Activated T-helper 2 cell treated with anti-CD3 and anti-CD28 coated beads, Interferon-gamma antibody, Interleukin-2, Interleukin-4, amounts not matched to agents 10 μg/mL and 5 μg/mL and 100 μg/mL, durations not matched to agents 14 hours and 24 hours and 36 hours (primary cell): ENCODE data around the gene CYP19A1. TPM values are rescaled to one million over a fixed set of nuclear protein-coding genes. Genes with fewer than 3 reads are reported as not detected.

Experiments used
- DNase-seq: peaks from one replicate; pipeline ENCODE4 v3.0.0; 2021; ENCODE audit warnings: low spot score
- H3K27ac Mint-ChIP-seq: one replicate; pipeline ENCODE4 v1.8.0; 2021; ENCODE audit warnings: mixed read lengths
- H3K27me3 Mint-ChIP-seq: one replicate; pipeline ENCODE4 v1.8.0; 2021; ENCODE audit warnings: low read depth, mixed read lengths
- H3K36me3 Mint-ChIP-seq: one replicate; pipeline ENCODE4 v1.8.0; 2021; ENCODE audit warnings: low read depth, mixed read lengths
- H3K4me1 Mint-ChIP-seq: one replicate; pipeline ENCODE4 v1.8.0; 2021; ENCODE audit warnings: low read depth, mixed read lengths
- H3K4me3 Mint-ChIP-seq: one replicate; pipeline ENCODE4 v1.8.0; 2021; ENCODE audit warnings: low read depth, mild to moderate bottlenecking, moderate library complexity, mixed read lengths
- H3K9me3 Mint-ChIP-seq: one replicate; pipeline ENCODE4 v1.8.0; 2021; ENCODE audit warnings: mixed read lengths
- intact Hi-C: fragments of 100-400 bp; cut with micrococcal nuclease; formaldehyde crosslinking; loops from one replicate; pipeline ENCODE4 v1.15.1; 2023
- total RNA-seq: library from RNA; stranded (reverse); gene quantifications from 2 replicates; pipeline ENCODE4 v1.2.3, GENCODE V29; 2022

The CYP19A1 gene
- total RNA-seq, 1 donor from 2014 or later, result 2.3 TPM

DNA sequence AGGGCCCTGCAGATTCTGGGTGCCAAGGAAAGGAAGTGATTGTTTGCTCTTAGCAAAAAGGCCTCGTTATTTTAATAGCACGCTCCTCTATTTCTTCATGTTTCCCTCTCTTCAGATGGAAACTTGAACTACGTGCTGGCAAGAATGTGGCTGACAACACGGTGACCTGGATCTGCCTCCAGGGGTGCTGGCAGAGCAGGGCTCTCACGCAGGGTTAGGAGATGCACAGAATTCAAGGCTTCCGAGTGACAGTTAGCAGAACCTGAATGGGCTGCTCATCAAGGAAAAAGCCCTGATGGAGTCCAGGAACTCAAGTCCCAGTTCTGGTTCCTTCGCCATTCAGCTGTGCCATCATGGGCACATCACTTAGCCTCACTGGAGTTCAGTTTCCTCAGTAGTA, 22.7 kb downstream of the CYP19A1 start:
- Mint-ChIP-seq H3K9me3 (no peaks in the 10 kb centered on the region), H3K27me3 (peaks cover 3% of the 10 kb centered on the region), H3K36me3 (no peaks in the 10 kb centered on the region), H3K4me1 (no peaks in the 10 kb centered on the region), H3K27ac (no peak overlapping the region), H3K4me3 (no peak overlapping the region)
- intact Hi-C loops, result no loop called here
- no peak for DNase-seq

DNA sequence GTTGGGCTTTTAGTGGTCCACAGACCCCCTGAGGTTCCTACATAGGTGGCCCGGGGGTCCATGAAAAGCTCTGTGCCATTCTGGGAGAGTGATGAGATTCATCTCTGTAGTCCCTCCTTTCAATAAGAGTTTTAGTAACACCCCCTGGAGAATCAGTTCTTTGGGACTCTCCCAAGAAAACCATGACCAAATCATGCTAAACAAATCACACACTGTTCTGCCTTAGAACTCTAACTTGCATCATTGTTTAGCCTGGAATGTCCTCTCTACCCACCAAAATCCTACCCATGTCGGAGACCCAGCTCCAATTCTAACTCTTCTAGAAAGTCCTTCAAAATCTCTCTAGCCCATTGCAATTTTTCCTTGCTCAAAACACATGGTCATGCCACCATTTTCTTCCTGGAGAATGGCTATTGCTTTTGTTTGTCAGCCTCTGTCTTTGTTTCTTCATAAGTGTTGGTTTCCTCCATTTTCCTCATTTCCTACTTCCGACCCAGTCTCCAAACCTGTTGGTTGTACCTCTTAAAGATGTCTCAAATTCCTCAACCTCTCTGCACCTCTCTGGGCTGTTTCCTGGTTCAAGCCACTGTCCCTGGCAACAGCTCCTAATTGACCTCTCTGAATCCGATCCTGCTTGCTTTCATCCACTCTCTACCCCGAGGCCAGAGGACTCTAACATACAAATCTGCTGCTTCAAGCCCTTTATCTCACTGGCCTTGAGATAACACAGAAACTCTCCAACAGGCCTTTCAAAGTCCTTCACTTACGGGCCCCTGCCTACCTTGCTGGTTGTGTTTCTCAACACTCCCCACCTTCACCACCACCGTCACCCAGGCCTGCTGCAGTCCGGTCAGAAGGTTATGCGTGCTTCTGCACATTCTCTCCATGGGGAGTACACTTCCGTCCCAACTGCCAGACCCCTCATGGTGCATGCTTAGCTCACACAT, 23.7 kb downstream of the CYP19A1 start:
- peaks cover 5% of the 10 kb centered on the region for H3K27me3 Mint-ChIP-seq
- no peak overlapping the region for H3K4me3 Mint-ChIP-seq
- DNase-seq, result no peak
- H3K4me1 Mint-ChIP-seq, result no peaks in the 10 kb centered on the region
- H3K9me3 Mint-ChIP-seq, result no peaks in the 10 kb centered on the region
- intact Hi-C loops, result no loop called here
- H3K36me3 Mint-ChIP-seq, result no peaks in the 10 kb centered on the region
- no peak overlapping the region for H3K27ac Mint-ChIP-seq

DNA sequence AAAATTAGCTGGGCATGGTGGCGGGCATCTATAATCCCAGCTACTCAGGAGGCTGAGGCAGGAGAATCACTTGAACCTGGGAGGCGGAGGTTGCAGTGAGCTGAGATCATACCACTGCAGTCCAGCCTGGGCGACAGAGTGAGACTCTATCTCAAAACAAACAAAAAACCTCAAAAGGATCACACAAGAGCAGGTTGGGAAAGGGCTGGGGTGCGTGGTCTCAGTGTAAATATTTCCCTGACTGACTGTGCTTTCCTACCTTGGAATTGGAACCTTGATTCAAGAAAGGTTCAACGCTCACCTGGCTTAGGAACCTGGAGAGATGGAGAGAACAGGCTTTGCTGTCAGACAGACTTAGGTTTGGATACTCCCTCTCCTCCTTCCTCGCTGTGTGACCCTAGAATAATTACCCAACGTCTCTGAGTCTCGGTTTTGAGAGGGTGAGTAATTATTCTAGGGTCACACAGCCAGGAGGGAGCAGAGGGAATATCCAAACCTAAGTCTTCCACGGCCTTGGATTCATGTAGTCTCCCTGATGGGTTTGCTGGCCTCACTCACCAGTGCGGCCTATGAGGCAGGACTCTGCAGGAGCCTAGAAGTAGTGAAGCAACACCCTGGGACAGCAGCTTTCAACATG, 24.6 kb downstream of the CYP19A1 start:
- no peak overlapping the region for H3K27ac Mint-ChIP-seq
- no peak overlapping the region for H3K4me3 Mint-ChIP-seq
- H3K9me3 Mint-ChIP-seq, result no peaks in the 10 kb centered on the region
- H3K4me1 Mint-ChIP-seq, result no peaks in the 10 kb centered on the region
- H3K27me3 Mint-ChIP-seq, result peaks cover 5% of the 10 kb centered on the region
- no peak for DNase-seq
- intact Hi-C loops, result no loop called here
- H3K36me3 Mint-ChIP-seq, result no peaks in the 10 kb centered on the region

DNA sequence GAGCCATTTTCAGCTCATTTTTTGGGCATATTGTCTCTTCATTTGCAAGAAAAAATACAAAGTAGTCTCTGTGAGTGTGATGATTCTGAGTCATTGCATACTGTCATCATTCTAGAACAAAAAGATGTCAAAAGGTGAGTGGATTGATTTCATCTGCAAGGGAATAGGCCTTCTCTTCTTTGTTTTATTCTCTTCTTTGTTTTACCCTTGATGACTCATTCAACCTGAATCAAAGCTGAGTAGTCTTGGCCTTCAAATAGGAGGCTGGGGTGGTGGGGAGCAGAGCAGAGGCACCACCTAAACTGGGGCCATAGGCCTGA, 25.4 kb downstream of the CYP19A1 start:
- Mint-ChIP-seq H3K4me1 (no peaks in the 10 kb centered on the region), H3K27me3 (peaks cover 5% of the 10 kb centered on the region), H3K9me3 (no peaks in the 10 kb centered on the region), H3K36me3 (no peaks in the 10 kb centered on the region), H3K4me3 (no peak overlapping the region), H3K27ac (no peak overlapping the region)
- intact Hi-C loops, result no loop called here
- no peak for DNase-seq

DNA sequence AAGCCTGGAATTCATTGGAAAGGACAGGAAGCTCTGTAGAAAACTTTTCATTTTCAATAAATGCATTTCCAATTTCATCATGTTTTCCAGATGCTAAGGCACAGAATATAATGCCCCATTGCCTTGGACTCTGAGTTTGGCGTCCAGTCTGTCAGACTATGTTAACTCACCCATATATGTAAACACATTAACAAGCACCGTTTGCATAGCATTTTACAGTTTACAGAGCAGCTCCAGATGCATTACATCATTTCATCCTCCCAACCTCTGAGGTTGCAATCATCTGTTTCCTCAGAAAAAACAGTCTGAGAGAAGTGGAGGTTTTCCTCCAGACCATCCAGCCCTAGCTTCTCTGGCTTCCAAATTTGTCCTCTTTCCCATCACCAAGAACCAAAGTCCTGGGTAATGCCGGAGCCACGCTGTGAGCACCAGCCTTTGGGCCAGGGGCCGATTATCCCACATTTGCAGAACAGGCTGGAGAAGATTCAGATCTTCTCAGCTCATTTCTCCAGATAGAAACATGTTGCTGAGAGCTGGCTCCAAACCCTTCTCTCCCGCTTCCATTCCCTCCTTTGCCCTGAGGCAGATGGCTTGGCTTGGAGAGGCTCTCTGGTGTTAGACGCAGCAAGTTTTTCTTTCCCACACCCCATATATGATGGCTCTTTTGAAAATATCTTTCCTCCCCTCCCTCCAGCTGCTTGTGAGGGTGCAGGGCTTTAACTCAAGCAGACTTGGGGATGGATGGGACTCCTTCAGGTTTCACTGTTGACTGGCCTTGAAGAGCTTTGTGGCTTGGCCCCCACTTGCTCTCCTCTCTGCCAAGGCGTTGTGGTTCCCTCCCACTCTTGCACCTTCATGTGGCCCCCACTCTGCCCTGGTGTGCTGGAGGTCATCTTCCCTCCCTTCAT, 26.0 kb downstream of the CYP19A1 start:
- no peaks in the 10 kb centered on the region for H3K4me1 Mint-ChIP-seq
- no peak overlapping the region for H3K27ac Mint-ChIP-seq
- intact Hi-C loops, result no loop called here
- no peaks in the 10 kb centered on the region for H3K9me3 Mint-ChIP-seq
- DNase-seq, result no peak
- H3K36me3 Mint-ChIP-seq, result no peaks in the 10 kb centered on the region
- H3K4me3 Mint-ChIP-seq, result no peak overlapping the region
- H3K27me3 Mint-ChIP-seq, result peaks cover 5% of the 10 kb centered on the region

DNA sequence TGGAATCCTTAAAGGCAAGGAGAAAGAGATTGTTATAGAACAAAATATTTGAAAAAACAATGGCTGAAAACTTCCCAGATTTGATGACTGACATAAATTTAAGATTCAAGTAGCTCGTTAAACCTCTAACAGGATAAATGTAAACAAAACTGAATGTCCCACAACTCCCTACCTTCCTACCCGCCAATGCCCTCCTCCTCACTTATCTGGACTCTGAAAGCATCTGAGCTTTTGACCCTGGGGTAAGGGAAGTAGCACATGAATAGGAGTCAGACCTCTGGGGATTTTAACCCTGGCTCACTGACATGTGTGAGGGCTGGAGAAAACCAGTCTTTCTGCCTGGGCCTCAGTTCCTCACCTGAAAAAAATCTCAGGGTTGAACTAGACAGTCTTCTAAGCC, 26.9 kb downstream of the CYP19A1 start:
- Mint-ChIP-seq H3K4me1 (no peaks in the 10 kb centered on the region), H3K36me3 (no peaks in the 10 kb centered on the region), H3K27me3 (peaks cover 11% of the 10 kb centered on the region), H3K4me3 (no peak overlapping the region), H3K9me3 (no peaks in the 10 kb centered on the region), H3K27ac (no peak overlapping the region)
- DNase-seq, result no peak
- intact Hi-C loops, result no loop called here

DNA sequence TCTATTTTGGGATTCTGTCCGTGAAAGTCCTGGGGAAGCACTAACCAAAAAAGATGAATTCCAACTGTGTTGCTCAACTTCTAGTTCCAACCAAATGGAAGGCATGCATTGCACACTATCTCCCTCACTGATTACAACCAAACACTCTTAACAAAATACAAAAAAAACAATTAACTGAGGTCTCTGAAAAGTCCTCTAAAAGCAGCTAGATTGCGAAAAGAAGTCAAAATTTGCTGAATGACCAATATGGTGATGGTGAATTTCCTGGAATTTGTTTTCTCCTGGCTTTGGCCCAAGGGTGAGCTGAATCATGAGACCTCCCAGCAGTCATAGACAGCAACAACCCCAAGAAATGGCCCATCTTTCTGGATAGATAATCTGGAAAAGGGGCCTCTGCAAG, 28.3 kb downstream of the CYP19A1 start:
- Mint-ChIP-seq H3K9me3 (no peaks in the 10 kb centered on the region), H3K36me3 (no peaks in the 10 kb centered on the region), H3K27me3 (peaks cover 11% of the 10 kb centered on the region), H3K4me1 (no peaks in the 10 kb centered on the region), H3K27ac (no peak overlapping the region), H3K4me3 (no peak overlapping the region)
- DNase-seq, result no peak
- intact Hi-C loops, result no loop called here

DNA sequence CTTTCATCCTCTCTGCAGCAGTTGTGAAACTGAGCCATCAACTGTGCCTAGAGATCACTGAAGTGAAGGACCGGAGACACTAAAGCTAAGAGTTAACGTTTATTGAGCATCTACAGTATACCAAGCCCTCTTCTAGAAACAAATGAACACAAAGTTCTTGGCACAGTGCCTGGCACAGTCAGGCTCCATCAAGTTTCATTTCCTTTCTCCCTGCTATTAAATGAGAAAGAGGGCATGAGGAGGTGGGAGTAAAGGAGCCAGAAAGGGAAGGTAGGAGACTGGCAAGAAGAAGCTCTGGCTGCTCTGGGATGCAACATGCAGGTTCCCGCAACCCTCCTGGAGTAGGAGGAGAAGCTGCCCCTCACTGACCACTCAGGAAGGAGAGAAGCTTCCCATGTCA, 30.6 kb downstream of the CYP19A1 start:
- Mint-ChIP-seq H3K4me3 (no peak overlapping the region), H3K36me3 (no peaks in the 10 kb centered on the region), H3K27ac (no peak overlapping the region), H3K9me3 (no peaks in the 10 kb centered on the region), H3K27me3 (peaks cover 11% of the 10 kb centered on the region), H3K4me1 (no peaks in the 10 kb centered on the region)
- intact Hi-C loops, result no loop called here
- DNase-seq, result no peak

DNA sequence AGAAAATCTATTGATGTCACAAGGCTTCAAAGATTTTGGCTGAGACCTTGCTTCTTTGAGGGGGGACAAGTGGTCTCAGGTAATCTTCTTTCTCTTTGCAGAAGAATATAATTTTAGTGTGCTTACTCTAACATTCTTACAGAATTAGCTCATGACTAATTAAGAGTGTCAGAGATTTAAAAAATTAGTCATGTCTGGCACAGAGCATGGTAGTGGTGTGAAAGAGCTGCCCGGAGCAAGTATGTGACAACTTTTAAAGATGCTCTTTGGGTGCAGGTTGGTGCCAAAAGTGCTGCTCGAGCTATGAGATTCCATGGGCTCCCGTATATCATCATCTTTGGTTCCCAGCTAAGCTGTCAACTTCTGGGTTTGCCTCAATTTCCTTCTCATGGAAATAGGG, 31.1 kb downstream of the CYP19A1 start:
- Mint-ChIP-seq H3K4me1 (no peaks in the 10 kb centered on the region), H3K27me3 (peaks cover 11% of the 10 kb centered on the region), H3K9me3 (no peaks in the 10 kb centered on the region), H3K4me3 (no peak overlapping the region), H3K36me3 (no peaks in the 10 kb centered on the region), H3K27ac (no peak overlapping the region)
- intact Hi-C loops, result no loop called here
- DNase-seq, result no peak

DNA sequence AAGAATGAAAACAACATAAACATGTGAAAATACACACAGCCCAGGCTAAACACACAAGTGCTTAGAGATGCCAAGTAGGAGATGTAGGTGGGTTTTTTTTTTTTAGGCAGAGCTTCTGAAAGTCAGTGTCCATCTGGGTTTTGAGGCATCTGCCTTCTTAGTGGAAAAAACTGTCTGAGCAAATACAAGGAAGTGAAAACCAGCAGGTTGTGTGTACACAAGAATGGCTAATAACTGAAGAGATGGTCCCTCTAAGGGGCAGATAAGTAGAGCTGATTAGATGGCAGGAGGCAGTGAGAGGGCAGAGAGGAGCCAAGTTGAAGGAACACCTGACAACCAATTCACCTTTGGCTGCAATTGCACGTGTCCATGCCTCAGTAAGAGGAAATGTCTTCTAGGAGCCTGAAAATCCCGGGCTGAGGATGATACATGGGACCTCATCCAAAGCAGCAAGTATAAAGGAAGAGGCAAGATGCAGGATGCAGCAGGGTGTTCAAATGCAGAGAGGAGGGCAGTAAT, 34.9 kb downstream of the CYP19A1 start:
- no peak for DNase-seq
- H3K27me3 Mint-ChIP-seq, result peaks cover 10% of the 10 kb centered on the region
- no peak overlapping the region for H3K4me3 Mint-ChIP-seq
- no peaks in the 10 kb centered on the region for H3K9me3 Mint-ChIP-seq
- no peak overlapping the region for H3K27ac Mint-ChIP-seq
- H3K36me3 Mint-ChIP-seq, result no peaks in the 10 kb centered on the region
- no peaks in the 10 kb centered on the region for H3K4me1 Mint-ChIP-seq
- intact Hi-C loops, result no loop called here

DNA sequence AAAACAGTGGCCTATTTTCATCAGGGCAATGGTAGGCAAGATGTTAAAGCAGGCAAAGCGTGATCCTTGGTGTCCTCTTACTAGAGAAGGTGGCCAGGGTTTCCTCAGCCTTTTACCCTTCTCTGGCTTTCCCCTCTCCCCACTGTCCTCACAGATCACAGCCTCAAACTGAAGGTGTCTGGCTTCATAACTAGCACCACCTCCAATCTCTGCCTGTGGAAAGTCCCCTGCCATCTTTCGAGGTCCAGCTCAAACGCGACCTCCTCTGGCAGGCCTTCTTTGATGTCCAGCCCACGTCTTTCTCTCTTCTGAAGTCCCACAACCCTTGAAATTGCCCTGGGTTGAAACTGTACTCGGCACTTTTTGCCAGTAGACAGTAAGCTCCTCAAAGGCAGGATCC, 35.9 kb downstream of the CYP19A1 start:
- Mint-ChIP-seq H3K27ac (no peak overlapping the region), H3K9me3 (no peaks in the 10 kb centered on the region), H3K36me3 (no peaks in the 10 kb centered on the region), H3K27me3 (peaks cover 10% of the 10 kb centered on the region), H3K4me1 (no peaks in the 10 kb centered on the region), H3K4me3 (no peak overlapping the region)
- intact Hi-C loops, result no loop called here
- DNase-seq, result no peak

DNA sequence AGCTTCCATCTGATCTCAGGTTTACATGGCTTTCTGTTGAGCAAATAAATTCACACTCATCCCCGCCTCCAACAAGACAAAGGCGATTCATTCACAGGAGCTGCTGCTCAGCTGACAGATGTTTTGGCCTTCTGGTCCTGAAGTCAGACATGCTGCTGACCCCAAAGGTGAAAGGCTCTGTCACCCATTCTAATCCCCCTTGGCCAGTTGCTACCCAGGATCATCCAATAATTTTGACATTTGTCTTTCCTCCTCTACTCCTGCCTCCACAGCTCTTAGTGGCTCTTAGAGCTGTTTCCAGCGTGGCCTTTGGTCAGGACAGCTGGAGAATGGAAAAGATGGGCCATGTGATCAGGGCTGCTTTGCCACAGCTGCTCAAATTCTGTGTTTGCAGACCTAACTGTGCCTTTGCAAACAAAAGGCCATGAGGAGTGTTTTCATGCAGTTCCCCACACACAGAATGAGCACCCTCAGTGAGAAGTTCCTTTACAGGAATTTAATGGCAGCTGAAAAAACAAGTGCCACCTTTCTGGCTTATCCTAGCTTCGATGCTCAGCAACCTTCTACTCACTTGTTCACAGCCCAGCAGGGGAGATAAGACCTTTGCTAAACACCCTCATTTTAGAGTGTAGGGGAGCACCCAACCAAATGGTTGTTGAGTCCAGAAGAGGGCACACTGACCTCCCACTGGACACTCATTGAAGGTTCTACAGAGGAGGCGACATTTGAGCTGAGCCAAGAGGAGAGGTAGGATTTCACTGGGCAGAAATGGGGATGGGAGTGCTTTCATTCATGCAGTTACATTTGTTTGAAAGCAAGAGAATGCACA, 39.0 kb downstream of the CYP19A1 start:
- no peaks in the 10 kb centered on the region for H3K36me3 Mint-ChIP-seq
- no peak for DNase-seq
- H3K4me1 Mint-ChIP-seq, result no peaks in the 10 kb centered on the region
- H3K27me3 Mint-ChIP-seq, result peaks cover 4% of the 10 kb centered on the region
- no peak overlapping the region for H3K4me3 Mint-ChIP-seq
- no peak overlapping the region for H3K27ac Mint-ChIP-seq
- no peaks in the 10 kb centered on the region for H3K9me3 Mint-ChIP-seq
- intact Hi-C loops, result no loop called here
